Right forelimb (tissue), 1 donor: ENCODE measurements around the gene WDFY4.
A peak's percentile ranks its signal among the peaks of the same experiment; 100 is the strongest.
"Not testable (repeated sequence)": the region's sequence is repeated elsewhere in the genome, so short reads cannot be mapped to it uniquely, and the experiment has no call there.

Experiments
- DNase-seq: peaks from one replicate; pipeline ENCODE4 v3.0.0-alpha.2; 2018

WDFY4 gene

DNA sequence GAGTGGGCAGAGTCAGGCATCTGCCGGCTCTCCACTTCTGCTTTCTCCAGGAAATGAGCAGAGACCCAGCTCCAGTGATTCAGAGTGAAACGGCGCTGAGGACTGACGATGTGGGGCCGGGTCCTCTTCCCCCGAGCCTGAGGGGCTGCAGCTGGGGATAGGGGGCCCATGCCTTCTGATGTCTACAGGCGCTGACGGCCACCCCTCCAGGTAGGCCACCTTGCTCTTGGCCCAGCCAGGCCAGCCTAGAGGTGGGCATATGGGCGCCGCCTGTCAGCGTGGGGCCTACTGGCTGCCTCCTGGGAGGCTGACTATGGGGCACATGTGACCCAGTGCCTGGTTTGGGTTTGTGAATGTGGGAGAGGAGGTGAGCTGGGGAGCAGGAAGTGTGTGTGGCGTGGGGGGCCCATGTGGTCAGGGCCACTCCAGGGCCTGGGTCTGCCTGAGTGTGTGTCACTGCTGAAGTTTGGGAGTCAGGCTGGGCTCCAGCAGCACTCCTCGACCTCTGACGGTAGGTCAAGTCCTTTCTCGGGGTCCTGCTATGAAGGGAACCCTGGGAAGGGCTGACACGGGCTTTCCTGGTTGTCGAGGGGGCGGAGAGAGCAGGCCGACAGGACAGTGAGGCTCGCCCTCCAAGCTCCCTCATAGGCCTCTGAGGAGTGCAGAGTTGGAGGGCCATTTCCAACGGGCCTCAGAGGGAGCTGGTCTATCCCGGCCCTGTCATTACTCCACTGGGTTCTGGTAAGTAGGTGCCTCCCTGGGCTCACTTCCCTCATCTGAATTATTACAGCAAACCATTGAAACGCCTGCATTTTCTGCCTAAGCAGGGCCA, at the start of gene WDFY4:
Gene WDFY4 (plus strand): TSS at position 82 of the 832 bp plus-strand sequence. CDS start 24,860 bp downstream, outside the sequence.
- DNase-seq: no peak

DNA sequence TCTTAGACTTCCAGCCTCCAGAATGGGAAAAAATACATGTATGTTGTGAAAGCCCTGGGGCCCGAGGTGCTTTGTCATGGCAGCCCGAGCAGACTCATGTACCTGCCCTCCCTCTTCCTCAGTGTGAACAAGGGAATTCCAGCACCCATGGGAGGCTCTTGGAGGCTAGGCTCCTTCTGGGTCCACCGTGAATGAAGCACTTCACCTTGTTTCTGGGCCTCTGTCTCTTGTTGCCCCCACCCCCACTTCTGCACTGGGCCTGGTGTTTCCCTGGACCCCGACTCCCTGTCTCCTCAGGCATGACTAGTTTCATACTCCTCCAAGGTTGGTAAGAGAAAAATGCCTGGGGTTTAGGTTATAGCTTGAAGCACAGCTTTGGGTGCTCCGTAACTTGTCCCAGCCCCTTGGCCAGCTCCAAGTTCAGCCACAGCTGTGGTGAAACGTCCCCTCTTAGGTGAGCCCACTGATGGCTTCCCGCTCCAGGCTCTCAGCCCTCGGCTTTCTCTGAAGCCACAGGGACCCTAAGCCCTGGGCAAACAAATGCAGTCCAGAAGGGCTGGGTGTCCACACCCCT, 49.6 kb upstream of the WDFY4 start:
- no peak for DNase-seq

GRCh38 chr10:48636231-48636630, 48.4 kb upstream of the WDFY4 start:
- no peak for DNase-seq

DNA sequence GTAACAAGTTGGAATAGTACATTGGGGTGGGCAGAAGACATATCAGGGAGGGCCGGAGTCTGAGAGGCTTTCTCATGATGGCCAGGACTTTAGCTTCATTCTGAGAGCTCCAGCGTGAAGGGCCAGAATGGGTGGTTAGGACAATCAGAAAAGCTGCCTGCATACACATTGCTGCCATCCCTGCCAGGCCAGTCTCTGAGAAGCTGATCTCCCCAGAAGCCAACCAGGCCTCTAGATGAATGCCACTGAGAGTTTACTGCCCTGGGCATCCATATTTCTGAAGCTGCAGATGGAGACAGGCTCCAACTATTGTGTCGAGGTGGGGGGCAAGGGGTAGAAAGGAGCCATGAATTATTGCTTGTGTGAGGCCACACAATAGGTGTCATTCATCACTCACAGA, 47.8 kb upstream of the WDFY4 start:
- no peak for DNase-seq

DNA sequence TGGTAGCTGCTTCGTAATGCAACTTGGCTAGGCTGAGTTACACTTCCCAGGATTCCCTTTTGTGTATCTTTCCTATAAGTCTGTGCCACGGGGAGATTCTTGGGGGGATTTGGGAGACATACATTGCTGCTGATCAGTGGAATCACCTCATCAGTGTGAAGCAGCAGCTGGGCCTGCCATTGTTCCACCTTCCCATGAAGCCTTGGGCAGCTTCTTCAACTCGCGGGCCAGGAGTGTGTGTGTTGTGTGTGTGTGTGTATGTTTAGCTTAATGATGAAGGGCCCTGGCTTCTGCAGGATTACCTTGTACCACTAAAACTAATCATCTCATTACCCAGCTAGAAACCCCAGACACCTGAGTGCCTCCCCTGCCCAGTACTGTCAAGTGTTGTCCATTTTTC, 46.5 kb upstream of the WDFY4 start:
- no peak for DNase-seq

DNA sequence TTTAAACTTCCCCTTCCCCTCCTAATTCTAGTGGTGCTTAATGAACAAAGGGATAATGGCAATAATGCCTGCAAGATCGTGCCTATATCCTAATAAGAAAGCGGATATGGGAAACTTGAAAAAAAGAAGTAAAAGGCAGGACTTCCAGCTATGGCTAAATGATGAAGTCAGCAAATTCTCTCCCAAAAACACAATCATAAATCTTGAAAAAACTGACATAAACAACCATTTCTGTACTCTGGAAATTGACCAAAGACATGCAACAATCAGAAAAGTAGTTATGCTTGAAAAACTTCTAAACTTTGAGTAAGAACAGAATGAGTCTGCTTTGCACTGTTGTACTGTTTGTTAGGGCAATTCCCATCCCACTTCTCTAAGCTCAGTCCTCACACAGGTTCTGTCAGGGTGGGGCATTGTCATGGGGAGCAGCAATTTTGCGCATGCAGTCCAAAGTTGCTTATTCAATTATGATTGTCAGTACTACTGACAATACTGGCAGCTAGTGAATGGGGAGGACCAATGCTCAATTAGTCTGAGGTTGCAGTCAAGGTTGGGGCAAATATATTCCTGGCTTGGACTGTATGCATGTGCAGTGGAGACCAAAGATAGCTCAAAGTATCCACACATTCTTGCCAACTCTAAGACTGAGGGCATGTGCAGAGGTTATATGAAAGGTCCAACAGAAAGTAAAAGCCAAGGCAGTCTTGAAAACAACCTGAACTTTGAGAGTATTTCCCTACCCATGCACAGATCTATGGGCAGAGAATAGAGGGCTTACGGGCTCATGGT, 45.7 kb upstream of the WDFY4 start:
- no peak for DNase-seq

DNA sequence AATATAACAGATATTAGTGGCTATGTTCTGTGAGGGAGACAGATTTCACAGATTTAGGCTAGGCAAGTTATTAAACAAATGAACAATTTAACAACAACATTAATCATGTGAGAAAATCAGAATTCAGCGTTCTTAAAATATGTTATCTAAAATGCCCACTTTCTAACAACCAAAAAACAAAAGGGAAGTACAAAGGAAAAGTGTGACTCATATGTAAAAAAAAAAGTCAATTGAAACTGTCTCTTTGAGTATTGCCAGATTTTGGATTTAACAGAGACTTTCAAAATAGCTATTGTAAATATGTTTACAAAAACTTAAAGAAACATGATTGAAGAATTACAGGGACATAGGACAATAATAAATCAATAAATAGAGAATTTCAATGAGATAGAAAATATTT, 45.0 kb upstream of the WDFY4 start:
- DNase-seq: no peak

GRCh38 chr10:48640326-48640725, 44.3 kb upstream of the WDFY4 start:
- no peak for DNase-seq

- DNase-seq: not testable (repeated sequence)
Measured at GRCh38 chr10:48641099-48641690, 43.5 kb upstream of the WDFY4 start.

DNA sequence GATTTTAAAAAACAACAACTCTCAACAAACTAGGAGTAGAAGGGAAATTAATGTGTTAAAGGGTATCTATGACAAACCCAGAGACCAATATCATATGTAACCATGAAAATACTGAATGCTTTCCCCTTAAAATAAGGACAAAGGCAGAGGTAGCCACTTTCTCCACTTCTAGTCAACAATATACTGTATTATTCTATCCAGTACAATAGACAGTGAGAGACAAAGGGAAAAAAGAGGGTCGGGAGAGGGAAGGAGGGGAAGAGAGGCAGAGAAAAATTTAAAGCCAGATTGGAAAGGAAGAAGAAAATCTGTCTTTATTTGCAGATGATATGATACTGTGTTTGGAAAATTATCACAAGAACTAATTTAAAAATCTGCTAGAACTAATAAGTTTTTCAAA, 39.1 kb upstream of the WDFY4 start:
- no peak for DNase-seq

DNA sequence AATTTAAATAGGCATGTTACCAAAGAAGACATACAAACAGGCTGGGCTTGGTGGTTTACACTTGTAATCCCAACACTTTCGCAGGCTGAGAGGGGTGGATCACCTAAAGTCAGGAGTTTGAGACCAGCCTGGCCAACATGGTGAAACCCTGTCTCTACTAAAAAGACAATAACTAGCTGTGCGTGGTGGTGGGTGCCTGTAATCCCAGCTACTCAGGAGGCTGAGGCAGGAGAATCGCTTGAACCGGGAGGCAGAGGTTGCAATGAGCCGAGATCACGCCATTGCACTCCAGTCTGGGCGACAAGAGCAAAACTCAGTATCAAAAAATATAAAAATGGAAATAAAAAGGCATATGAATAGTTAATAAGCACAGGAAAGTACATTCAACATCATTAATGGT, 37.6 kb upstream of the WDFY4 start:
- DNase-seq: not testable (repeated sequence)

DNA sequence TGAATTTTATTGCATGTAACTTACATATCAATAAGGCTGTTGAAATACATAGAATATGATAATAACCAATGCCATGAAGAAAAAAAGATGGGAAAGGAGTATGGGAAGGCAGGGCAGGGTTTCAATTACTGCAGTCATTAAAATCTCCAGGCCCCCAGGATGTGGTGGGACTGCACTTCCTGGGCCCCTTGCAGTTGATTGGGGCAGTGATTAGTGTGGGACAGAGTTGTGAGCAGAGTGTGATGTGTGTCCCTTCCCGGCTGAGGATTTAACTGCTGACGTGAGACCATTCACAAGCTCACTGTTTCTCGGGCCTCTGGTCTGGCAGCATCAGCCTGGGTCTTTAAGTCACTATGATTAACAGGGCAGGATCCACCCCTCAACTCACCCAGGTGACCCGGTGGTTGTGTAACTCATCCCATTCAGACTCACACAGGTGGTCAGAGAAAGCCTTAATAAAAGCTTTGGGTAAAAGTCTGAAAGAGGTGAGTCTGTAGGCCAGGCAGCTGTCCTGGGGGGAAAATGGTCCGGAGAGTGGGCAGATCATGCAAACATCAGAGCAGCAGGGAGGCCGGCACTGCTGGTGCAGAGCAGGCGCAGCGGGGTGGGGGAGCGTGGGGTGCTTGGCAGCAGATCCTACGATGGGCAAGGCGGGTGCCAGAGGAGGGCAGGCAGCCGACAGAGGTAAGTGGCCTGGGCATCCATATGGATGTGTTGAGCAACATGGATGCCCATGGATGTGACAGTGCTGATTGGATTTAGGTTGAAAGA, 36.3 kb upstream of the WDFY4 start:
- DNase-seq: no peak

DNA sequence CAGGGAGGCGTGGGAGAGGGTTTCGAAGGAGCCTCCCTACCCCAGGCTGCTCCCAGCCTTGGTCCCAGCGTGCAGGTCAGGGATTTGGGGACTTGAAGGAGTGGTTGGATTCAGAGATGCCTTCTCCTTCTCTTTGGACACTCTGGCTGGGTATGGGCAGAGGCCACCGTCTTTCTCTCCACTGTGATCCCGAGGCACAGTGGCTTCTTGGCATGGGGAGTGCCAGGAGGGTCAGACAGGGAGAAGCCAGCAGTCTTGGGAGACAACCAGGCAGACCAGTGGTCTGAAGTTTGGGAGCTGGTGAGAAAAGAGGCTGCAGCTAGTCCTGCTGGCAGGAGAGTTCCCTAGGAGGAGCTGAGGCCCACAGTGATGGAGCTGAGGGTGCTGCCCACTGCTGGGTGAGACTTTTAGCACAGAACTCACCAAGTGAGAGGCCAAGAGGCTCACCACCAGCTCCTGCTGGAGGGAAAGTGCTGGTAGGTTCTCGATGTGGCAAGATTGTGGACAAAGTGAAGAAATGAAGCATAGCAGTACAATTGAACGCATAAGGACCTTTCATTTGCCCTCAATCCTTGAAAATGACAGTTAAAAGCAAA, 35.2 kb upstream of the WDFY4 start:
- DNase-seq: peak; percentile 29

GRCh38 chr10:48651293-48651692, 33.4 kb upstream of the WDFY4 start:
- DNase-seq: peak; percentile 35

DNA sequence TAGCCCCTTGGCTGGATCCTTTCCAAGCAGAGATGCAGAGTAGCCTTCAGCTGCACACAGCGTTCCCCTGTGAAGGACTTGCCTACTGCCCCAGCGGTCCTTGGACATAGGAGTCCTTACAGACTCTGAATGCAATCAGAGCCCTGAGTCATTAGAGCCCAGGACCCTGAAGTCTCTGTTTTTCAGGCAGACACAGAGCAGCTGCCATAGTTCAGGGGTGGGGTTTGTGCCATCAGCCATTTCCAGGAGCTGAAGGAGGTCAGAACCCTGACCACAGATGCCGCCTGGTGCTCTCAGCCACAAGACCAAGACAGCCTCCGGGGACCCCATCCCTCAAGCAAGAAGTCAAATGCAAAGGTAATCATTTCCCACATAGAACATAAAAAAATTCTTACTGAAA, 32.8 kb upstream of the WDFY4 start:
- DNase-seq: peak; percentile 30

GRCh38 chr10:48652344-48652743, 32.3 kb upstream of the WDFY4 start:
- DNase-seq: no peak

GRCh38 chr10:48653347-48653746, 31.3 kb upstream of the WDFY4 start:
- DNase-seq: no peak

DNA sequence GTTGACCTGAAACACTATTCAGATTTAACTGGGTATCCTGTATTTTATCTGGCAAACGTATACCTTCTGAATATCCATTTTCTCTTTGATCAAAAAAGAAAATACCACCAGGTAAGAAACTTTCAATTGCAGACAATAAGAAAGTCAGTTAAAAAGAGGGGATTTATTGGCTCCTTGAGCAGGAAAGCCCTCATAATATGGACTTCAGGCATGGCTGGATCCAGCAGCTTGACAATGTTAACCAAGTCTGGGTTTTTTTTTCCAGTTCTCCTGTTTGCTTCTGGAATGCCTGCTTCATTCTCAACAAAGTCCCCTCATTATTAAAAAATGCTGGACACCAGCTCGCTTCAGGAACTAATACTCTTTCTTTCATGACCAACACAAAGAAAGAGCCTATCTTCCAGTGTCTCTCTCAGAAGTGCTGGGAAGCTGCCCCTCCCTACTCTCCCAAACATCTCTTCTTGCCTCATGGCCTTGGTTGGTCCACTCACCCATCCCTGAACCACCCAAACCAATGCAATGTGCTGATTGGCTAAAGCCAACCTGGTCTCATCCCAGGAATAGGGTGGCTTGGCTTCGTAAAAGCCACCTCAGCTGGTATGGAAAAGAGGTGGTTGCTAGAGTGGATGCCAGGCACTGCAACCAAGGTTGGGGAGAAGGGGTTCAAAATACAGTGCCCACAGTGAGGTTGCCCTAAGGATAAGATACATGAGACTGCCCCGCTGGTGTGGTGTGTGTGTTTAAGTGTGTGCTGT, 30.6 kb upstream of the WDFY4 start:
- no peak for DNase-seq

DNA sequence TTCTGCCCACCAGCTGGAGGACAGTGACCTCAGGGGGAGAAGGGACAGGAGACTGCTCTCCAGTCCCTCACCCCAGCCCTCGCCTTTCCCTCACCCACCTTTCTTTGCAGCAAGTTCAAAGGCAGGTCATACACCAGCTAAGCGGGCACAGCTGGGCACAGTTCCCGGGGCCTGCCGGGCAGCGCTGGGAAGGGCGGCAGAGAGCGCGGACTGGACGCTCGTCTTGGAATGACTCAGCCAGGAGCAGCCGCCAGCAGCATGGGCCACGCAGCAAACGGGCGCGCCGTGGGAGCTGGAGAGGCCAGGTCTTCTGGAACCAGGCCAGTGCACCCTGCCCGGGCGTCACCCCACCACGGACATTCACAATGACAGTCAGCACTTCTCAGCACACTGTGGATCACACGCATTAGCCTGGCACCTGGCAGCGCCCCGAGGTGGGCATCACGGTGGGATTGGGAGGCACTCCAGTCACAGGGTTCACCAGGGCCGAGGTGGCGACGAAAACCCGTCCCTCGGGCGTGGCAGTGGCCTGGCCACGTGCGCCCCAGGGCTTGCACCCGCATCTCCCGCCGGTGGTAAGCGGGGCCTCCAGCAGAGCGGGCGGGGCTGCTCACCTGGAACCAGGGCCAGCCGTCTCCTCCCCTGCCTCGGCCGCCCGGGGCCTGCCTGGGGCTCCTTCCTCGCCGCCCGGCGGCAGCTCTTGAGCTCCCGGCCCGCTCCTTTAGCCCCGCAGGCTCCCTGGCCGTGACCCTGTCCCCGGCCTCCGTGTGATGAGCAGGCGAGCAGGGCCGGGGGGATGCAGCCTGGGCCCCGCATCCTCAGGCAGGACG, 29.0 kb upstream of the WDFY4 start:
- no peak for DNase-seq

DNA sequence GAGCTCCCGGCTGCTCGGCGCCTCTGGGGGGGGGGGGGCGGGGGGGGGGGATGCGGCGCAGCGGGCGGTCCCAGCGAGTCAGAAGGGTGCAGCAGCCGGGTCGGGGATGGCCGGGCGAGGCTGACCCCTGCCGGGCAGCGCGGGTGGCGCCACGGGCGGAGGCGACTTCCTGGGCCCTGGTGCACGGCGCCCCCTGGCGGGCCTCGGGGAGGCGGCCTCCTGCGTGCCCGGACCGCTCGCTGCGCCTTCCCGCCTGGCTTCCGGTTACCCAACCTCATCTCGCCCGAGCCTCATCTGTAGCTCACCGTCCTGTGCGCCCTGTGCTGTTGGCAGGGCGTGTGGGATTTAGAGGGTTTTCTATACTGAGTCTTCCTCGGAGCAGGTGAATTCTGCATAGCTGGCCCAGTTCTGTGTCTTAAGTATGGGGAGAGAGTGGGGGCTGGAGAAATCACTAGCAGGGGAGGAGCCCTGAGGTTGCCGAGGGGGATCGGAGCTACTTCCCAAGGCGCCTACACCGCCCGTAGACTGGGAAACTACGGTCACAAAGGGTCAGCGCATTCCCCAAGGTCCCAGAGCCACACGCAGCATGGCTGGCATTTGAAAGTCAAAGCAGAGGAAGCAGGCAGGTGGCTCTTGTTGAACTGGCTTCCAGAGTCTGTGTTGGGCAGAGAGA, 28.3 kb upstream of the WDFY4 start:
- peak; percentile 96 for DNase-seq
